Measurements from ENCODE around the gene ROBO2.

- no peak for TF ChIP-seq CTCF (IDR thresholded peaks at IDR 0.05)
- TF ChIP-seq TEAD4 (IDR thresholded peaks at IDR 0.05; ENCODE audit: borderline replicate concordance, insufficient read depth) = no peak
- no peak for TF ChIP-seq MAX (IDR thresholded peaks at IDR 0.05; ENCODE audit: low read depth)
These were observed 406.2 kb downstream of the ROBO2 start for GRCh38 chr3:77446084-77446483.

Measured in SK-N-SH (cell line).